GM12873 (cell line): ENCODE data around the gene TCF12.

Source experiments
- TF ChIP-seq, protein P1 (sequence below): IDR thresholded peaks from 2 replicates; pipeline ENCODE4 v1.5.1; 2012; ENCODE audit warnings: low read depth, mild to moderate bottlenecking, moderate library complexity, low read length, control low read depth; ENCODE audit not compliant: insufficient read depth; ENCODE audit errors: missing control alignments

Gene TCF12

DNA sequence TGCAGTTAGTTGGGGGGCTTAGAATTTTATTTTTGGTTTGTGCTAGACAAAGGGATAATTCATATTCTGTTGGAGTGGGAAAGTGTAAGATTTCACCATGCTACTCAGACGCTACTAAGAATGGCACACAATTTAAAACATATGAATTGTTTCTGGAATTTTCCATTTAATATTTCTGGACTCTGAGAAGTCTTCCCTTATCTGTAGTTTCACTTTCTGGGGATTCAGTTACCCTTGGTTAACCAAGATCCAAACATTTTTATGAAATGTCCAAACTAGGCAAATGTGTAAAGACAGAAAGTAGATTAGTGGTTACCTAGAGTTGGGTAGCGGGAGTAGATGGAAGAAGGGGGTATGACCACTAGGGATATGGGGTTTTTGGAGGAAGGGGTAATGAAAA, 53.1 kb downstream of the TCF12 start:
- TF ChIP-seq, protein P1, sequence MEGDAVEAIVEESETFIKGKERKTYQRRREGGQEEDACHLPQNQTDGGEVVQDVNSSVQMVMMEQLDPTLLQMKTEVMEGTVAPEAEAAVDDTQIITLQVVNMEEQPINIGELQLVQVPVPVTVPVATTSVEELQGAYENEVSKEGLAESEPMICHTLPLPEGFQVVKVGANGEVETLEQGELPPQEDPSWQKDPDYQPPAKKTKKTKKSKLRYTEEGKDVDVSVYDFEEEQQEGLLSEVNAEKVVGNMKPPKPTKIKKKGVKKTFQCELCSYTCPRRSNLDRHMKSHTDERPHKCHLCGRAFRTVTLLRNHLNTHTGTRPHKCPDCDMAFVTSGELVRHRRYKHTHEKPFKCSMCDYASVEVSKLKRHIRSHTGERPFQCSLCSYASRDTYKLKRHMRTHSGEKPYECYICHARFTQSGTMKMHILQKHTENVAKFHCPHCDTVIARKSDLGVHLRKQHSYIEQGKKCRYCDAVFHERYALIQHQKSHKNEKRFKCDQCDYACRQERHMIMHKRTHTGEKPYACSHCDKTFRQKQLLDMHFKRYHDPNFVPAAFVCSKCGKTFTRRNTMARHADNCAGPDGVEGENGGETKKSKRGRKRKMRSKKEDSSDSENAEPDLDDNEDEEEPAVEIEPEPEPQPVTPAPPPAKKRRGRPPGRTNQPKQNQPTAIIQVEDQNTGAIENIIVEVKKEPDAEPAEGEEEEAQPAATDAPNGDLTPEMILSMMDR, result no peak

GRCh38 chr15:56972016-56972415, 53.6 kb downstream of the TCF12 start:
- TF ChIP-seq, protein P1, result no peak

DNA sequence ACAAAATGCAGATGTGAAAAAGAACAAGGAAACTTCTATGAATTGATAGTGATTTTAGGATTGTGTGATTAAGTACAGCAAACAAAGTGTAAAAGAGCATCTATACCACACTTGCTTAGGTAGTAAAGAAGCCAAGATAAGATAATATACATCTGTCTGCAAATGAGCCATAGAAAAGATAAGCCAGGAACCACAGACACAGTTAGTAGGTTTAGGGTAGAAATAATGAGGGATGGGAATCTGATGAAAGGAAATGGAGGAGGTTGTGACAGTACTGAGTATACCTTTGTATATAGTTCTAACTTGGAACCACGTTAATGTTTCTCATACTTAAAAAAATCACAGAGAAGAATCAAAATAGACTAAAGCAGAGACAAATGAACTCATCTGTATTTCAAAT, 54.0 kb downstream of the TCF12 start:
- TF ChIP-seq, protein P1, result no peak

DNA sequence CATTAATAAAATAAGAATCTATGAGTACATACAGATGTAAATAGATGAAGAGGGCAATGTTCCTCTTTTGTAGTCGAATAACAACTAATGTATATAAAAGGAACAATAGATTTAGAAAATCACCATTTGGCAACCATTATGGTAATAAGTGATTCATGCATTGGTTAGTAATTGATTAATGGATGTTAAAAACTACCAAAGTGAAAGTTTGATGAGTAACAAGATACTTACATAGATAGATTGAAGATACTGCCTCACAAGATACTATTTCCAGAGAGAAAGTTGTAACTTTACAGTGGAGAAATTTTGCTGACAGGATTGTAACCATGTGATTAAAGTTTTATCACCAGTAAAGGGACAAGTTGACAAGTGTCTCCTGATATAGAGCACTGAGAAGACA, 55.0 kb downstream of the TCF12 start:
- TF ChIP-seq, protein P1, result no peak

- TF ChIP-seq, protein P1, result no peak
Measured at GRCh38 chr15:56977232-56977631, 58.8 kb downstream of the TCF12 start.

DNA sequence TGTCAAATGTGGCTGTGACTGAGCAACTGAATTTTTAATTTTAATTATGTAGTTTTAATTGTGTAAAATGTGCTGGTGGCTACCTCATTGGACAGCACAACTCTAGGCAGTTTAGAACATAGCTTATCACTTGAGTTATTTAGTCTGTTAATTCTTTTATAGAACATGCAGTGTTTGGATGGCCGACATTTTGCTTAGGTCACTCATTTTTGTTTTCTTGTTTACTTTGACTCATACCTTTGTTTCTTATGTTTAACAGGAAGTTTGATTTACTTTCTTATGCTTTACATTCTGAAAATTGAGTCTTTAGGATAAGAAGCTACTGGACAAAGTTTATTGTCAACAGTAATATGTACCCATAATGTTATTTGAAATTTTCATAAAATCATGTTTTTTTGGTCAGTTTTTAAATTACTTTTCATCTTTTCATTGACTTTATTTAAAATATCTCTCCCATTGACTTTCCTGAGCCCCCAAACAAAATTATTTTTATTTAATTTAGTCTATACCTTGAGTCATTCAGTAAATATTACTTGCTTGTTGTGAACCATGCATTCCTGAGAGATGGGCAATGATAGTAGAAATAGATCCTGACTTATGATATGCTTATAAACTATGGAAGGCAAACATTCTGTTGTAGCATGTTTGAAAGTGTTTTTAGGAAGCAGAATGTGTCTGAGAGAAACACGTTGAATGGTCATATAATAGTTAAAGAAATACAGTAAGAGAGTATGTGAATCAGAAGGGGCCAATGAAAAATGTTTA, 60.6 kb downstream of the TCF12 start:
- TF ChIP-seq, protein P1, result no peak

DNA sequence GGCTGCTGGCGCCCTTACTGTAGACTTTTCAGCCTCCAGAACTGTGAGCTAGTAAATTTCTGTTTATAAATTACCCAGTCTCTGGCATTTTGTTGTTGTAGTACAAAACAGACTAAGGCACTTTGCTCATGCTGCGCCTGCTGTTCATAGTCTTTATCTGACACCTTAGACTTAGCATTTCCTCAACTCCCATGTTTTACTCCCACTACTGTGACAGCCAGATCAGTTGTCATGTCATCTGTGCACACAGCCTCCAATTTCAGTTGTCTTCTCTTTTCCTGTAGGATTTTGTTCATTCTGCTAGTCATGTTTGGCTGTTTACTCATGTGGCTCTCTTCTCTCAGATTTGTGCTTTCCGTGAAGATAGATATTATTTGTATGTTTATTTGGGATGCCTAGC, 62.0 kb downstream of the TCF12 start:
- TF ChIP-seq, protein P1, result no peak
